HuH-7.5 (cell line): ENCODE results near the gene TBL1XR1.

Experiments used
- DNase-seq: peaks from one replicate; pipeline ENCODE4 v3.0.0; 2011; ENCODE audit warnings: low spot score

The TBL1XR1 gene

DNA sequence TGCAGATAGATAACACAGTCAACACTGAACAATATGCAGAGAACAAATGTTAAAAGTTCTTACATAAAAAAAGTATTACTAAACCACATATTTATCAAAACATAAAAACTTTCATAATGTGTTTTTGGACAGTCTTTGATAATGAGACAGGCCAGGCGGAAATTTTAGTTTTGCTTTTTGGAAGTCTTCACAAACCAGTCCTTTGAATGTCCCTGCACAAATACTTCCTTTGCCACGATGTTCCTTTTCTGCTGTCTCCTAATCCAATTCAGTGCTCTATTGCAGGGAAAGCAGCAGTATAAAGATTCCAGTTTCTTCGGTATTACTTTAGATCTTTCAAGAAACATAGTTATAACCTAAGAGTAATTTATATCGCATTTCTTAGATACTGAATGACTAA is 135.9 kb downstream of the TBL1XR1 start:
- DNase-seq: no peak

DNA sequence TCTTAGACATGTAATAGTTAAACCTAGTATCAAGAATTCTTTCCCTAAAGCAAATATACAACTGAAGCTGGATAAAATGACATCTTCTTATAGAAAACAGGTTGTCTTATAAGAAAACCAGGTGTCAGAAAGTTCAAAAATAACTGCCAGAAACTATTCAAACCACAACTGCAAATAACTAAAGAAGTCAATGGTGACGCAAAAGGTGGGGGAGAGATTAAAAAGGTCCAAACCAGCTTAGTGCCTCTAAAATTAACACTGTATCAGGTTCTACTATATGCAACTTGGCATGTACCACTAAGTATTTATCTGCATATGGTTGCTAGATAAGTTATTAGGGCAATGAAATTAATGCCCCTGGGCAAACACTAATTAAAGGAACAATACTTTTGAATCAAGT is 136.8 kb downstream of the TBL1XR1 start:
- DNase-seq: no peak

DNA sequence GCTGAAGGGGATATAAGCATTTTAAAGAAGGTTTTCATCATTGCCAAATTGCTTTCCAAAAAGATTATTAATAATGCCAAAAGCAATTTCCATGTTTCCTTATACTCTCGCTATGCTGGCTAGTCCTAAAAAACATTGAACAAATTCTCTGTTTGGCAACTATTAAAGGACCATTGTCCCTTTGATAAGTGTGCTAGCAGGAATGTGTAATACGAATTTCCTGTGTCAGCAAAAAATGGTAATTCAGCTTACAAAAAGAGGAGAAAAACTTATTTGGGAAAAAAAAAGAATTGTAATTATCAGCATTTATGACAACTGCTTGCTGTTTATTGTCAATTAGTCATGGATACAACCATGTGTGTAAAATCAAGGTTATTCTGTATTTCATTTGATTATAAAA is 138.6 kb downstream of the TBL1XR1 start:
- DNase-seq: no peak

DNA sequence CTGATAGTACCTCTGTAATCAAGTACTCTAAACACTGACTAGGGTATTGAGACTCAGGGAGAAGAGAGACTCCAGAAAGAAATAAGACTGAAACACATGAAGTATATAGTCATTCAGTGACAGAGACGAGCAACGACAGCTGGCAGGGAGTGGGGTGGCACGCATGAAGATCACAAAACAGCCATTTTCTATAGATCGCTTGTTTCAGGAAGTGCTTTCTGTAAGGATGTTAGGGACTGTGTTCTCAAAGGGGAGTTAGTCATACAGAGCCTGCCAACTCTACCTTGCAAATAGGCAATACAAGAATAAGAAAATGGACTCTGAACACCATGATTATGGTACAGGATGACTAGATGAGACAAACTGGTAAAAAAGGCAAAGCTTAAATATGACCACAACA is 139.5 kb downstream of the TBL1XR1 start:
- no peak for DNase-seq

DNA sequence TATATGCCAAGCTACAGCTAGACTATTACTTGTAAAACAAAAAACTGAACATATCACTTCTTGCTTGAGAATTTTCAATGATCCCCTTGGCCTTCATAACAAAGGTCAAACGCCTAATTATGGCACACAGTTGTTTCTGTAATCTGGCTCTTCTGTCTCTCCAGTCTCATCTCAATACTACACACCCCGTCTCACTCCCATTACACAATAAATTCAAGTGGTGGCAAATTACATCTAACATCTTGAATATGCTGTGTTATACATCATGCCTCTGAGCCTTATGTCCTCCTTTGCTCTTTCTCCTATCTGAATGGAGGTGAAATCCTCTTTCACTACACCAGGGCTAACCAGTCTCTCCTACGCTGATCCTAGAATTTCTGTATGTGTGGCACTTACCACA is 140.4 kb downstream of the TBL1XR1 start:
- DNase-seq: no peak

DNA sequence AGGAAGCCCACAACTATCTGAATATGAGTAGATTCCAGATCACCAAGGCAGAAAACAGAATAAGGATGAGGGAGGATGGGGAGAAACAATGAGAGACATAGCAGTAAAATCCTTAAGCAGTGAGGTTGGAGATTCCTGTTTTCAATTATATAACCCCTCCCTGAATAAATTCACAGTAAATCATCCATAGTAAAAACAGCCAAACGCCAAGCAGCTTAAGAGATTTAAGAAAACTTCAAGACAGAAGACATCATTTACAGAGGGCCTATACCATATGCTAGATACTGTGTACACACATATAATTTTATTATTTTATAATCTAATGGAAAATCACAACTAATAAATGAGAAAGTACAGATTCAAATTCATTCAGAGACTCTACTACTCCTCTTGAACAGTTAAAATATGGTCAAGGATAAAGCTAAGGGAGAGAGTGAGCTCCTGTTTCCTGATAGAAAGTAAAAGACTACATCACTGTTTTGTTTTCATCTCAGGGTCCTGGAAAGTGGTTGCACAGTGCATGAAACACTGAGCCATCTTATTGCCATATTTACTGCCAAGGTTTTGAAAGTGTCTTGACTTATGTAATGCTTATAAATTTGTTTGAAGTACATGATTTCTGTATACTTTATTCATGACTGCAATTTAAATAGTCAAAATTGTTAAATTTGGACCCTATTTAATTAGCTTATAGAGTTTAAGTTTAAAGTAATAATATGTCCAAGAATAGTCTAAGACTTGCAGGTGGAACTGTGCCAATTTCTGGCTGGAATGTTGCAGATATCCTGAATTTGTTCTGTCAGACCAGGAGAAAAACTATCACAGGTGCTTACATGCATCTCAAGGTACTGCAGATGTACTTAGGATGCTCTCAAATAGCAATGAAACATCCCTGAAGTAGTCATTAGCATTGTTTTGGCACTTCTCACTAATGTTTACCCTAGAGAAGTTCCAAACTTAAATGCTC is 141.4 kb downstream of the TBL1XR1 start:
- DNase-seq: no peak

DNA sequence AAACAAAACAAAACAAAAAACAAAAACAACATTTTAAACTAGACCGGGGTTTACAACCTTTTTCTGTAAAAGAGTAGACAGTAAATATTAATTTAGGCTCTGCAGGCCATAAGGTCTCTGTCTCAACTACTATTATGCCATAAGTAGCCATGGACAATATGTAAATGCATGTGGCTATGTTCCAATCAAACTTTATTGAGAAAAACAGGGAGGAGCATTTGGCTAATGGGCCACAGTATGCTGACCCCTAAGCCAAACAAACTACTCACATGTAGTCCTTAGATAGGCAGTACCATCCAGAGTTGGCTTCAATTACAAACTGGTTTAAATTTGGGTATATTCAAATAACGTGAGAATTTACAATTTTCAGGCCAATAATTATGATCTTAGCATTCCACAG is 144.2 kb downstream of the TBL1XR1 start:
- DNase-seq: no peak

DNA sequence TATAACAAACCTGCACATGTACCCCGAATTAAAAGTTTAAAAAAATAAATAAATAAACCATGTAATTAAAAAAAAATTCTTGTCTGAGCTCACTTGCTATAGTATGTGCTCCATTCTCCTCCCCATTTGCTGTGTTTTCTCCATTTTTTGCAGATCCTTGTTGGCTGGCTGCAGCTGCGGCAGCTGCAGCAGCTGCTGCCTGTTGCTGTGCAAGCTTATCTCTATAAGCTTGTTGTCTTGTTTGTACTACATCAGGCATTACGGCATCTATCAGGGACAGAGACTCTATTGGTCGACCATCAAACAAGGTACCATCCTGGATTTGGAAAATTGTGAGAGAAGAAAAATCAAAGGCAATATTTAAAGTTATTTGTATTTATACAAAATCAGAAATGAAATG is 145.9 kb downstream of the TBL1XR1 start:
- no peak for DNase-seq

DNA sequence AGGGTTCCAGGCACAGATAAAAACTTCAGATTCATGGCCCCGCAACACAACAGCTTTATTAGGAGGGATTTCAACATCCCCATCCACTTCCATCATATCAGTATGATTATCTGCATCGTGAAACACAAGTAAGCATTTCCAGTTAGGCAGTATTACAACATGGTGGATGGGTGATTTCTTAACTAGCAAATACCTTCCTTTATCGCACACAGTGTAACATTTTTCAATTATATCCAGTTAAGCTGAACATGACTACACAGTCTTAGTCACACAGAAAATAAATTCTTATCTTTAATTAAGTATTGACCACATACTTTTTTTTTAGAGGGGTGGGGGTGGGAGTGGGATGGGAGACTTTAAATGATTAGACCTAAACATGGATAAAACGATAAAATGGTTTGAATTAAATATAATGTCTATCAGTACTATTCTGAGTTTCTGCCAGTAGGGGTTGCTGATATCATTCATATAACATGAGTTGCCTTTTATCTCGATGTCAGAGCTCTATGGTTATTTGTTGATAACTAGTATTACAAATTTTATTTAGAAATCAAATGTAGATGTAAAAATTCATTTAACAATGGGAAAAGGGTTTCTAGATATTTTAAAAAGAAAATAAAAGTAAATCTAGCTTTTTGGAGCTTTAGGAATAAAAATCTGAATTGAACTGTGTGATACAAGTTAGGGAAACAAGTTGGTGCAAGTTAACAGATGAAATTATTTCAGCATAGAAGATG is 146.6 kb downstream of the TBL1XR1 start:
- peak; percentile 2 for DNase-seq

DNA sequence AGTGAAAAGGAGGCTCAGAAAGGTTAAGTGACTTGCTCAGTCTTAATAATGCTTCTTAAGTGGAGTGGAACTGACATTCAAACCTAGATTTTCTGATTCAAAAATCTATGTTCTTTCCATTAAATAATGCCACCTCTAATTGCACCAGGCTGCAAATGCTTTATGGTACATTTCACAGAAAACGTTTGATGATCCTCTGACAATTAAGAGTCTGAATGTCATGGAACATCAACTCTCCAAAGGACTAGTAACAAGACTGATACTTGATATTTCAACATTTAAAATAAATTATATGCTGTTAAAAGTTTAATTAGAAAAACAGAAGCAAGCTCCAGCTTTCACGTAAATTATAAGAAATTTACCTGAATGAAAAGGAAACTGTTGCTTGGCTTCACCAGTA is 151.5 kb downstream of the TBL1XR1 start:
- no peak for DNase-seq

DNA sequence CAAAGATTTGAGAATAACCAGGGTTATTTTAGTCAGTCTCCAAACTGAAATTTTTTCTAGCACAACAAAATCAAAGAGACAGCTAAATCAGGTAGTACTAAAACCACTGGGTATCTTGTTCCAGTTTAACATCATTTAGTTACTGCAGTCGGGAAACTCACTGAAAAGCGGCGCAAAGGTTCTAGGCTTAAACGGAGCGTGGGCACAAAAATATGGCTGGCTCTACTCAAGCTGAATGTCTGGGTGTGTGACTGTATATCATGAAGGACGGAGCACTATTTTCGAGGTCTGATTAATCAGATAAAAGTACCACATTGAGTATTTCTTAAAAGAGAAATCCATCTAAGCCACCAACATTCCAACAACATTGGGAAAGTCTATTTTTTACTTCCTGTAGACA is 152.1 kb downstream of the TBL1XR1 start:
- DNase-seq: no peak

DNA sequence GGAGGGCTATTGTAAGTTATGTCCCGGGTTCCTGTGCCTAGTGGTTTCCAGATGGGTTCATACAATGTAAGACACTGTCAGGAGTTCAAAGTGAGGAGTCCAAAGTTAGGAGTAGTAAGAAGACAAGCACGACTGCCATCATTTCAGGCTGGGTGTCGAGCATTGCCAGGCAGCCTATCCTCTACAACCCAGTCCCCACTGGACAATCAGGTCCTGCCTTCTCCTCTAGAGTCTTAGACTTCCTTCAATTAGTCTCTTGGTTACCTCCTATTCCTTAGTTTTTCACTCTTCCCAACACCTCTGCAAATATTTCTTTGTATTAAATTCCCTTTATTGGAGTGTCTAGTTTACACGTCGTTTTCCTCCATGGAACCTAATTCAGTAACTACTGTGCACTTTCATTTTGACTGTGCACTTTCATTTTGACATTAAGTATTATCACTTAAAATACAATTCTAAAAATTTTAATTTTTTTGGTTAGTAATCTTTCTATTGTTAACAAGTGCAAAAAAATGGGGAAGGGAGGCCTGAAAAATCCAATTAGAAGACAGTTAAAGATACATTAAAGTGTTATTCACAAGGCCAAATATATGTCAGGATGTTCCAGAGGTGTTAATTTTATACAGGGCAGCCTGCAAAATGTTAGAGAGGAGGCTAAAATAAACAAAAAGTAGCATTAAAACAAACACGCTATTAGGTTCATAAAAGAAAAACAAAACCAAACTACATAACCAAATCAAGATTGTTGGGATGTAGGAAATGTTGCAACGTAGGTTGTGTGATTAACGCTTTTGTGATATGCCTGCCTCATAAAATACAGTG is 155.3 kb downstream of the TBL1XR1 start:
- DNase-seq: no peak

DNA sequence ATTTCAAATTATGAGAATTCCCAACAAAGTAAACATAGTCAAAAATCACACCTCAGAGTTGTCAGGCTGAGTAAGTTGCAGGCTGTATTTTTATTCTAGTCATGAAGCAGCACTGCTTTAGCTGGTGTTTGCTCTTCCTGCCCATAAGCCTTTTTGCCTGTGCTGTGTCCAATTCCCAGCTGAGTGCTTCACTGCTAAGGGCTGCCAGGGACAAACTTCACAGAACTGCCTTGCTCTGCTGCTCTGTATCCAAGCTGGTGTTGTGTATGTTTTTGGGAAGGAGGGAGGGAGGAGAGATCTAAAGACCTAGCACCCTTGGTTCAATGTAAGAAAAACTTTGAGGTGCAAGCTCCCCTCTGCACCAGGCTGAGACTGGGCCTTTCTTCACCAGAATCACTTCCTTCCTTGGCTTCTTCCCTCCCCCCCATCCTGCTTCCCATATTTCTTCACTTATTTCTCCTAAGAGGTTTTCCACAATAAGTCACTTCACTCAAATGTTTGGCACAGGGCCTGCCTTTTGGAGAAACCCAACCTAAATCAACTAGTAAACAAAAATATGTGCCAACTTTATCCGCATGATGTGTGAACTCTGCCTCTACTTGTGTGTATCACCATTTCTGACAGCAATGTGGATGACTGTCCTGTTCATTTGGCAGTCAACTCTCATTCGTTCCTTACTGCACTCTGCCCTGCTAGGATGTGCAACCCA is 156.1 kb downstream of the TBL1XR1 start:
- DNase-seq: no peak

DNA sequence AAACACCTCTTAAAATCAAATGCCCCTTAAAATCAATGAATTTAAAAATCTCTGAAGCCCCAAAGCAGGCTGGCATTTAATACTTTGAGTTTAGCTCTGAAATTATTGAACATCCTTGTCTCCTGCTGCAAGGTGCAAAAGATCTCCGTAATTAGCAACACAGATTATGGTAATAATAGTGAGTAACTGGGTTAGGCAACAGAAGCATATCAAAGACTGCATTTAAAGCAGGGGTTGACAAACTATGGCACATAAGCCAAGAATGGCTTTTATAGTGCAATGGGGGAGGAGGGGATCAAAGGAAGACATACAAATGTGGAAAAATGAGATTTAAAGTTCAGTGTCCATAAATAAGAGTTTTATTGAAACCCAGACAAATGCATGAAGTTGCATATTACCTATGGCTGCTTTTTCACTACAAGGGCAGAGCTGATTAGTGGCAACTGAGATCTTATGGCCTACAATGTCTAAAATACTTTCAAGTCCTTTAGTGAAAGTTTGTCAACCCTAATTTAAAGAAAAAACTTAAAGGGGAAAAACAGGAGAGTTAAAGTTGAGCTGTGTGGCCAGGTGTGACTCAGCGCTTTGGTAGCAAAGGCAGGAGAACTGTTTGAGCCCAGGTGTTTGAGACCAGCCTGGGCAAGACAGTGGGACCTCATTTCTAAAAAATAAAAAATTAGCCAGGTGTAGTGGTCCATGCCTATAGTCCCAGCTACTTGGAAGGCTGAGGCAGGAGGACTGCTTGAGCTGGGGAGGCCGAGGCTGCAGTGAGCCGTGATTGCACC is 157.6 kb downstream of the TBL1XR1 start:
- no peak for DNase-seq

DNA sequence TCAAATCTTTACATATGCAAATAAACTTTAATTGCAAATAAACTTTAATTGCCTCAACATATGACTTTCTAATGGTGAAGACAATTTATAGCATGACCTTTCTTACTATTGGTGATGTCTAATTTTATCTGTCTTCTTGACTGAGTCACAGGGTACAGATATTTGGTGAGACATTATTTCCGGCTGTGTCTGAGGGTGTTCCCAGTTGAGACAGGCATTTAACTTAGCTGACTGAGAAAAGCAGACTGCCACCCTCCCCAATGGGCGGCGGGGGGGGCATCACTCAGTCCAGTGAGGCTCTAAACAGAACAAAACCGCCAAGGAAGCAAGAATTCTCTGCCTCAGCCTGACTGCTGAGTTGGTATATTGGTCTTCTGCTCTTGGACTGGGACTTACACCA is 160.0 kb downstream of the TBL1XR1 start:
- DNase-seq: no peak

DNA sequence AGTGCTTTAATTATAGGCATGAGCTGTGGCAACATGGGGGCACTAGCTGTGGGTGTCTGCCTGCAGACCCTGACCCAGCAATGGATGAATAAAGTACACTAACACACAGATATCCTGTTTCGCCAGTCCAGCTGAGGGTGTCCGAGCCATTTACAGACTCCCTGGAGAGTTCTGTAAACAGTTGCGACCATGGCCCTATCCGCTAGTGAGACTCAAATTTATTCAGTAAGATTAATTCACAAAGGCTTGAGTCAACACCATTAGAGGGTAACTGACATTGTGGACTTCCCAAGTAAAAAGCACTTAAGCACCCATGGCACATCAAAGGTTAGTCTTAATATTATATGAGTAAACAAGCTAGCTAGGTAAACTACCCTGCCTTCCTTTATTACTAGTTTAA is 161.6 kb downstream of the TBL1XR1 start:
- DNase-seq: no peak

DNA sequence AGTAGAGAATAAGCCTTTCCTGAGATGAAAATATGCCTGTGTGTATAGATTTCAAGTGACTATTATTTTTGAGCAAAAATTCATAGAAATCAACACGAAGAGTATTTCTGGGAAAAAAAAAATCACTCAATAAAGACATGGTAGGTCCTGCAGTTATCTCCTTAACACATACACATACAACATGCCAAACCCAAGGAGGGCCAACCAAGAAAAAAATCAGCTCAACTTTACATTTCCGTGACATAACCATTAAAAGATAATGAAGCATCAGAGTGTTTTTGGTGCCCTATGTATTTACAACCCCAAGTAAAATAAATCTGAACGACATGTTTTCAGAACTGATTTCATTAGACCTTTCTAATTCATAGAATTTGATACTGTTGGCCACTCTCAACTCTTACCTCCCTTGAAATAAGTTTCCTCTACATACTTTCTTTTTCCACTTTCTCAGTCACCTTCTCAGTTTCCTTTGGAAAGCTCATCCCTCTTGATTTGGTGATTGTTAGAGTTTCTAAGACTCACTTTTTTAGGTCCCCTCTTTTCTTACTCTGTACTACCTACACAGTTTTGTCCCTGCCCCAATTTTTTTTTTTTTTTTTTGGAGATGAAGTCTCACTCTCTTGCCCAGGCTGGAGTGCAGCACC is 162.3 kb downstream of the TBL1XR1 start:
- no peak for DNase-seq

DNA sequence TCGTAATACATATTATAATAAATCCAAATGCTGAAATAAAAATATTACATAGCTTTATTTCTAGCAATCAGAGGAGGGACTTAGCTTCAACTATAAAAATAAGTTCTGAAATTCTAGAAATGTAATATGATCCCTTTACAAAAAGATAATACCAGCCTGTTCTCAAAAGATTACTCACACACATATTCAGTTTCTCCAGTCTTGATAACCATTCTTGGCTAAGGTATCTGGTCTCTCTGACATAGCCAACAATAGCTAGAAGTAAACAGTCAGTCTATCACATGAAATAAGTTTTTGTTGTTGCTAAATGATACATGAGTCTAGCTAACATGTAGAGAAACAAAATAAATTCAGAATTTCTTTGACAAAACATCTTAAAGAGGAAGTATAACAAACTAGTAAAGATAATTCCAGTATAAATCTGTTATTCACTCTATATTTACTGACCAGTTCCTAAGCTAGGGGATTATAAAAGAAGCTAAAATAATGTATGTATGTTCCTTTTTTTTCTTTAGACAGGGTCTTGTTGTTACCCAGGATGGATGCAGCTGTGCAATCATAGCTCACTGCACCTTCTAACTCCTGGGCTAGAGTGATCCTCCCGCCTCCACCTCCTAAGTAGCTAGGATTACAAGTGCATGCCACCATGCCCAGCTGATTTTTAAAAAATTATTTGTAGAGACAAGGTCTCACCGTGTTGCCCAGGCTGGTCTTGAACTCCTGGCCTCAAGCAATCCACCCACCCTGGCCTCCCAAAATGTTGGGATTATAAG is 170.6 kb downstream of the TBL1XR1 start:
- no peak for DNase-seq

DNA sequence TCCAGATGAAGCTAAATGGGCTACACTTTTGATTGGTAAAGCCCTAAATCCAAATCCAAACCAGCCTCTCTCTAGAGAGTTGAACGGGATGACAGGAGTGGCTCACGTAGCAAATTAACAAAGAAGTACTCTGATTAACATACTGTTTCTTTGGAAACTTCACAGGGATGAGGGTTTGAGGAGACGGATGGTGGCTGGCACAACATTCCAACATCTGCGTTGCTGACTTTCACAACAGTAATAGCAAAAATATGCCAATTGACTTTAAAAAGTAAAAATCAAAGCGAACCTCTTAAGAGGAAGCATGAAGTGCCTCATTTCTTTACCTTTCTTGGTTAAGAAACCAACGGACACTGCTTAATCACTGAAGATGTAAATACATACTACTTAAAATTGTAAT is 181.4 kb downstream of the TBL1XR1 start:
- no peak for DNase-seq
